GM06990 (cell line): ENCODE data around the gene LYSMD3.

Experiments
- DNase-seq: peaks from one replicate; pipeline ENCODE4 v3.0.0-alpha.2; 2011; ENCODE audit not compliant: insufficient read length; ENCODE audit errors: extremely low read depth
- H3K27me3 ChIP-seq: replicated peaks from 2 replicates; pipeline ENCODE4 v1.6.0; 2011; ENCODE audit warnings: low read length; ENCODE audit not compliant: control insufficient read depth, insufficient read depth
- H3K36me3 ChIP-seq: 2 replicates; pipeline ENCODE4 v1.5.1; 2011; ENCODE audit warnings: low read length; ENCODE audit not compliant: control insufficient read depth, insufficient read depth
- H3K4me3 ChIP-seq: replicated peaks from 2 replicates; pipeline ENCODE4 v1.5.1; 2011; ENCODE audit warnings: low read depth, mild to moderate bottlenecking, control low read depth, low read length
- CTCF ChIP-seq: IDR thresholded peaks from 2 replicates; pipeline ENCODE4 v1.5.1; 2011; ENCODE audit warnings: low read length, control low read depth, mild to moderate bottlenecking, inconsistent platforms; ENCODE audit not compliant: insufficient read depth, poor library complexity, severe bottlenecking

Gene LYSMD3

DNA sequence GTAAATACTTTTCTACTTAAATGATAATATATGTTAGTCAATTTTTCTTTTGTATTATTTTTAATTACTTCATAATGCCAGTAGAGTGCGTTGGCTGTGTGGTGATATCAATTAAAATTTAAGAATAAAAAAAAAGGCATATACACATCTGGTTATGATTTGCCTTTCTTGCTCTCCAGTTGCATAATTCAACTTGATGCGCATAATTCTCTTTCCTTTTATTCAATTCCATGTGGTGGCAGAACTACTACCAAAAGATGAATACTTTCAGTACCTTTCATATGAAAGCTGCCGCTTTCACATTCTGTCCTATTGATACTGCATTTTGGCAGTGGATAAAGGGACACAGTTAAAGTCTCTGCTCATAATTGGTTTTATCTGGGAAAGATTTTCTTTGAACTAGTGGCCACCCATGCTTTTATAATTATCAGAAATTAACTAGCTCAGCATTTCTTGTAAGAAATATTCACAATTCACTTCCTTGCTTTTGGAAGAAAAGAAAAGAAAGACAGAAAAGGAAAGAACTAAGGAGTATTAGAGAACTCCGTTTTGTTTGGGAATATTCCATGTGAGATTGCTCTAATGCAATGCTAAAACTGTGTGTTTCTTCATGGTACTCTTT is 16.9 kb upstream of the LYSMD3 start:
- TF ChIP-seq CTCF: no peak
- Histone ChIP-seq H3K27me3 (no peaks in the 10 kb centered on the region), H3K36me3 (no peaks in the 10 kb centered on the region), H3K4me3 (no peak overlapping the region)
- no peak for DNase-seq

- no peak for DNase-seq
- no peak overlapping the region for H3K4me3 ChIP-seq
- no peaks in the 10 kb centered on the region for H3K36me3 ChIP-seq
- no peak for TF ChIP-seq CTCF
- H3K27me3 ChIP-seq: no peaks in the 10 kb centered on the region
Observed at GRCh38 chr5:90545511-90545910, 16.1 kb upstream of the LYSMD3 start.

- Histone ChIP-seq H3K27me3 (no peaks in the 10 kb centered on the region), H3K36me3 (no peaks in the 10 kb centered on the region), H3K4me3 (no peak overlapping the region)
- no peak for TF ChIP-seq CTCF
- DNase-seq: no peak
Observed at GRCh38 chr5:90542827-90543519, 13.6 kb upstream of the LYSMD3 start.

DNA sequence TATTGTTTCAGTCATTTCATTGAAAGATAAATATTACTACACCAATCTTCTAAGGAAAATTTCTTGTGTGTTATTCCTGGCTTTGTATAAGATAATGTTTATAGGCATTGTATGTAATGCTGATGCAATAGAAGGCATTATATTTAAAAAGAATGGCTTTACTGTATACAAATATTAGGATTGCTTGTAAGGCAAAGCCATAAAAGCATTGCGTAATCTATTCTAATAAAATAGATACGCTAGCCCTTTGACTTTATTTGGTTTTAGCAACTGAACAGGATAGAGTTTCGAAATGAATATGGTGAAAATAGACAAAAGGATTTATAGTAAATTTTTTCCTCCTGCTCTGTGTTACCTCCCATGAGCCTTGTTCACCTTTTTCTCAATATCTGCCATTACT is 5.5 kb upstream of the LYSMD3 start:
- Histone ChIP-seq H3K27me3 (no peaks in the 10 kb centered on the region; the same call in 1 of the 2 replicates), H3K36me3 (no peaks in the 10 kb centered on the region), H3K4me3 (no peak overlapping the region)
- no peak for TF ChIP-seq CTCF
- no peak for DNase-seq

GRCh38 chr5:90533794-90534193 is 4.4 kb upstream of the LYSMD3 start:
- DNase-seq: no peak
- Histone ChIP-seq H3K27me3 (no peaks in the 10 kb centered on the region; the same call in 1 of the 2 replicates), H3K36me3 (no peaks in the 10 kb centered on the region), H3K4me3 (no peak overlapping the region)
- TF ChIP-seq CTCF: no peak
